ENCODE results near the gene FAM25G.
"Not testable (repeated sequence)": the region's sequence is repeated elsewhere in the genome, so short reads cannot be mapped to it uniquely, and the experiment has no call there.

The FAM25G gene

DNA sequence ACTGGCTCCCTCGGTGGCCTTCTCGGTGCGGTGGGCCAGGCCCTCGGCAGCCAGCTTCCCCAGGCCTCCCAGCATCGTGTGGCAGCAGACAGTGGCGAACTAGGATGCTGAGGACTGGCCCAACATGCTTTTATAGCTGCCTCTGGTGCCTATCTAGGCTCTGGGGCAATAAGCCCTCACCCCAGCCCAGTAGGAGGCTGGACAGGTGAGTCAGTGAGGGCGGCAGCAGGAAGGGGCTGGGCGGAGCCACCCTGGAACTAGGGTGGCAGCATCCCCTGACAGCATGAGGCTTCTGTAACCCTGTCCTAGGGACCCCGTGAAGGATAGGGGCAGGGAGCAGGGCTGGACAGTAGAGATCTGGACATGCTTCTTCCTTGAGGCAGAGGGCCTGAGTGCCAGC, at the start of gene FAM25G:
TSS of gene FAM25G (minus strand) at position 101 of the 400 bp plus-strand sequence. CDS start at position 75, 26 bp downstream.
- not testable (repeated sequence) for H3K27me3 ChIP-seq (ENCODE audit: control insufficient read depth, insufficient read depth, low read length); H3K4me1 ChIP-seq; H3K4me3 ChIP-seq (ENCODE audit: low read depth, low read length); H3K79me2 ChIP-seq; H2AFZ ChIP-seq; H3K9me3 ChIP-seq (ENCODE audit: control insufficient read depth, low read length); H3K36me3 ChIP-seq (ENCODE audit: control insufficient read depth, insufficient read depth, low read length); H3K4me2 ChIP-seq (ENCODE audit: low read length); H3K27ac ChIP-seq; H3K9ac ChIP-seq

DNA sequence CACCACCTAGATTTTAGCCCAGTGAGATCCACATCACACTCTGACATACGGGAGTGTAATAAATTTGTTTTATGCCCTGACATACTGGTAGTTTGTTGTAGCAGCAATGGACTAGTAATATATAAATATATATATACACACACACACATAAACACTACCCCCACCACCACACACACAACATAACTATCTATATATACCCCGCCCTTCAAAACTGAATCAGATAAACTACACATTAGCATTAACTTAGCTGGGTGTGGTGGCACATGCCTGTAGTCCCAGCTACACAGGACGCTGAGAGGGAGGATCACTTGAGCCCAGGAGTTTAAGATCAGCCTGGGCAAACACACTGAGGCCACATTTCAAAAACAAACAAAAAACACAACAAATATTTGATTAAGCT, 44.9 kb upstream of the FAM25G start:
- H3K9ac ChIP-seq; H3K27me3 ChIP-seq (ENCODE audit: control insufficient read depth, insufficient read depth, low read length); H3K4me1 ChIP-seq; H3K79me2 ChIP-seq; H2AFZ ChIP-seq; H3K36me3 ChIP-seq (ENCODE audit: control insufficient read depth, insufficient read depth, low read length); H3K4me3 ChIP-seq (ENCODE audit: low read depth, low read length); H3K9me3 ChIP-seq (ENCODE audit: control insufficient read depth, low read length); H3K27ac ChIP-seq; H3K4me2 ChIP-seq (ENCODE audit: low read length): not testable (repeated sequence)

DNA sequence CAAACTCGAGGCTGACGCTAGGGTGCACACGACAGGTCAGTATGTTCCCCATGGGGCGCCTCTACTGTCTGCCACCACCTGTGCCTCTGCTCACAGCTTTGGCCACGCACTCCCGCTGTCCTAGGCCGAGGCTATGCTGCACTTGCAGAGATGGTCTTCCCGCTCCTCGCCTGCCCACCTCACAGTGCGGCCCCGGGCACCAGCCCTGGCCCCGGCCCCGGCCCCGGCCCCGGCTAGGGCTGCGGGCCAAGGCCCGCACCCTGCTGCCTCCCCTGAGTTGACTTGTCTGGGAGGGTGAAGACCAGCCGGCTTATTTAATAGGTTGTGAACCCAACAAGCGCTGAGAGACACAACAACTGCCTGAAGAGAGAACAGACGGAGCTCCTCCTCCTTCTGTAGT, 32.0 kb upstream of the FAM25G start, which contains the start of gene AGAP9:
TSS of gene AGAP9 (minus strand) at position 164 of the 400 bp plus-strand sequence. CDS start at position 52, 112 bp downstream.
- H3K27ac ChIP-seq; H3K79me2 ChIP-seq; H2AFZ ChIP-seq; H3K4me3 ChIP-seq (ENCODE audit: low read depth, low read length); H3K4me2 ChIP-seq (ENCODE audit: low read length); H3K9ac ChIP-seq; H3K9me3 ChIP-seq (ENCODE audit: control insufficient read depth, low read length); H3K27me3 ChIP-seq (ENCODE audit: control insufficient read depth, insufficient read depth, low read length); H3K36me3 ChIP-seq (ENCODE audit: control insufficient read depth, insufficient read depth, low read length); H3K4me1 ChIP-seq: not testable (repeated sequence)

DNA sequence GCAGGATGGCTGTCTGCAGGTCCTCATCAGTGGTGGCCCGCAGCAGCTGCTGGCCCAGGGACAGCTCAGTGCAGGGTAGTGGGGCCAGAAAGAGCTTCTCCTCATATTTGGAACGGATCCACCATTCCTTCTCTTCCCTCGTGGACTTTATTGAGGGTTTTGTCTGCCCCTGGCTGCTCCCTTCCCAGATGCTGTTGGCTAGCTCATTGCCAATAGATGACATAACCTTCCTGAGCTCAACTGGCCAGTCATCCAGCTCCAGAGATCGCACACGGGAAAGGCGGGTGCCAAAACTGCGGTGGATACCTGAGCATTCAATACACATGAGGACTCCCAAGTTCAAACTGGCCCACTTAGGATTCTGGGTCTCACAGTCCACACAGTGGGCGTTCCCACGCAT, 10.8 kb upstream of the FAM25G start:
- H3K27ac ChIP-seq; H3K4me2 ChIP-seq (ENCODE audit: low read length); H3K79me2 ChIP-seq; H3K9ac ChIP-seq; H3K9me3 ChIP-seq (ENCODE audit: control insufficient read depth, low read length); H3K4me3 ChIP-seq (ENCODE audit: low read depth, low read length); H2AFZ ChIP-seq; H3K36me3 ChIP-seq (ENCODE audit: control insufficient read depth, insufficient read depth, low read length); H3K27me3 ChIP-seq (ENCODE audit: control insufficient read depth, insufficient read depth, low read length); H3K4me1 ChIP-seq: not testable (repeated sequence)

DNA sequence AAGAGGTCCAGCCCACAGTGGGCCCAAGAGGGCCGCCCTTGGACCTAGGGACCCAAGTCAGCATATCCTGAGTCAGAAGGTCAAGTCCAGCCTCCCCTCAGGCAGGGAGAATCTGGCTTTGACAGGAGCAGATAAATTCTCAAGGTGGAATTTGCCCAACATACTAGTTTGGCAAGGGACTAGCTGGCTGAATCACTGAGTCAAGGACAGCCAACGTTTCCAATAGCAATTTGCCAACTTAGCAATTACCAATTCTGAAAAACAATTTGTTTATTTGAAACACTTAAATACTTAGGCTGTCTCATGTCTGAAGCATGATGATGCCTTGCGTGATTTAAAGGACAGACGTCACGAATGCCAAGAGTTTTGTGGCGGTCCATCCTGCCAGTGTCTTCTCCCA, 2.7 kb upstream of the FAM25G start:
- not testable (repeated sequence) for H3K36me3 ChIP-seq (ENCODE audit: control insufficient read depth, insufficient read depth, low read length); H3K9me3 ChIP-seq (ENCODE audit: control insufficient read depth, low read length); H3K4me3 ChIP-seq (ENCODE audit: low read depth, low read length); H3K79me2 ChIP-seq; H2AFZ ChIP-seq; H3K27me3 ChIP-seq (ENCODE audit: control insufficient read depth, insufficient read depth, low read length); H3K4me2 ChIP-seq (ENCODE audit: low read length); H3K4me1 ChIP-seq; H3K27ac ChIP-seq; H3K9ac ChIP-seq

DNA sequence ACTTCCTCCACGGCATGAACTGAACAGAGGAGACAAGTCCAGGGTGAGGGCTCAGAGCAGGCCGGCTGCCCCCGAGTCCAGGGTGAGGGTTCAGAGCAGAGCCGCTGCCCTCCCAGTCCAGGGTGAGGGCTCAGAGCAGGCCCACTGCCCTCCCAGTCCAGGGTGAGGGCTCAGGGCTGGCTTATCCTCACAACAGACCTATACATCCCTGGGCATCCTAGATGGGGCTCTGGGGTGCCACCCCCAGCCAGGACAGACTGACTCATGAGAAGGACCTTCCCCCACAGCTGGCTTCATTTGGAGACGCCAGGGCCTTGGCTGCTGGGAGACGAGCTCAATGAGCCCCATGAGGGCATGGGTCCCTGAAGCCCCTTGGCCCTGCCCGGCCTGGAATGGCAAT, 1.9 kb downstream of the FAM25G start:
- H3K9ac ChIP-seq = not testable (repeated sequence)

DNA sequence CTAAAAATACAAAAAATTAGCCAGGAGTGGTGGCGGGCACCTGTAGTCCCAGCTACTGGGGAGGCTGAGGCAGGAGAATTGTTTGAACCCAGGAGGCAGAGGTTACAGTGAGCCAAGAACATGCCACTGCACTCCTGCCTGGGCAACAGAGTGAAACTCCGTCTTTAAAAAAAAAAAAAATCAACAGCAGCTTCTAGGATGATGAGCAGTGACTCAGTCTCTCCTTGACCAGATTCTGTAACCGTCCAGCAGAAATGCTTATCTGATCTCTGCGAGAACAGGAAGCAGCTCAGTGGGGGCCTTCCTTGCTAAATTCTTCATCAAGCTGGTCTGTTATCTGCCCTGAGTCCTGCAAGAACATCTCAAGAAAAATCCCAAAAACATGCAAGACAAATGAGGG, 5.6 kb downstream of the FAM25G start:
- not testable (repeated sequence) for H3K4me1 ChIP-seq; H3K9me3 ChIP-seq (ENCODE audit: control insufficient read depth, low read length); H3K4me2 ChIP-seq (ENCODE audit: low read length); H3K9ac ChIP-seq; H3K27ac ChIP-seq; H3K79me2 ChIP-seq; H2AFZ ChIP-seq; H3K27me3 ChIP-seq (ENCODE audit: control insufficient read depth, insufficient read depth, low read length); H3K4me3 ChIP-seq (ENCODE audit: low read depth, low read length); H3K36me3 ChIP-seq (ENCODE audit: control insufficient read depth, insufficient read depth, low read length)

More for the DNA sequence above, 1.9 kb downstream of the FAM25G start:
- not testable (repeated sequence) for H3K4me1 ChIP-seq; H3K9me3 ChIP-seq (ENCODE audit: control insufficient read depth, low read length); H3K79me2 ChIP-seq; H2AFZ ChIP-seq; H3K4me2 ChIP-seq (ENCODE audit: low read length); H3K27ac ChIP-seq; H3K4me3 ChIP-seq (ENCODE audit: low read depth, low read length); H3K36me3 ChIP-seq (ENCODE audit: control insufficient read depth, insufficient read depth, low read length); H3K27me3 ChIP-seq (ENCODE audit: control insufficient read depth, insufficient read depth, low read length)

DNA sequence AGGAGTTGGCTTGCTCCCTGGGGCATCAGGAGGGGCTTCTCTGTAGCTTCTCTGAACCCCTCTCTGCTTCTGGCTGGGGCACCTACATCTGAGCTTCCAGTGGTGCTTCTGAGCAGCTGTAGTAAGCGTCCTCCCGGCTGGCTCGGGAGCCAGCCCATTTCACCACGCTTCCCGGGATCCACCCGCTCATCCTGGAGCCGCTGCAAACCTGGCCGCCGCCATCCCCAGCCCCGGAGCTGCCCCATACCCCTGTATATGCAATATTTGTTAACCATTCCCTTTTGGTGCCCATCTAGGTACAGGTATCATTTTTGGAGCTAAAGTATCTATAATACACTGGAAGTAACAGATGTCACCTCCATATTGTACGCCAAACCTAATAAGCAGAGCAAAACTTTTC, 6.7 kb downstream of the FAM25G start:
- H3K36me3 ChIP-seq (ENCODE audit: control insufficient read depth, insufficient read depth, low read length); H3K27me3 ChIP-seq (ENCODE audit: control insufficient read depth, insufficient read depth, low read length); H3K9ac ChIP-seq; H3K4me1 ChIP-seq; H3K9me3 ChIP-seq (ENCODE audit: control insufficient read depth, low read length); H3K79me2 ChIP-seq; H3K27ac ChIP-seq; H3K4me2 ChIP-seq (ENCODE audit: low read length); H3K4me3 ChIP-seq (ENCODE audit: low read depth, low read length); H2AFZ ChIP-seq: not testable (repeated sequence)

DNA sequence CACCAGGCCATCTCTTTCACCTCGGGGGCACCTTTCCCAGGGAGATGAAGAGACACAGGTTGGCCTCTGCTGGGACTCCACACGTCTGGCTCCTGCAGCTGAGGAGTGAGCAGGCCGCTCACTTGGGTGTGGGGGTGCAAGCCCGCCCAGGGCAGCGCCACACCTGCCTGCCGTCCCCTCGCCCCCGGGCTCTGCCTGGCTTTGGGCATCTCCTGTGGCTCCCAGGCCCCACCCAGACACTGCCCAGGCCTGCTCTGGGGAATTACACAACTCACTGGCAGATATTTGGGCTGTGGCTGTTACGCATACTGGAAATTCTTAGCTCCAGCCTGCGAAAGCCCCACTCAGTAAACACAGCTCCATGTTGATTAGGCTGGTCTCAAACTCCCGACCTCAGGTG, 7.6 kb downstream of the FAM25G start, which contains the start of gene ANXA8:
TSS of gene ANXA8 (minus strand) at position 193 of the 400 bp plus-strand sequence. CDS start at position 11, 182 bp downstream.
- not testable (repeated sequence) for H3K79me2 ChIP-seq; H3K4me3 ChIP-seq (ENCODE audit: low read depth, low read length); H3K9ac ChIP-seq; H3K27ac ChIP-seq; H3K4me2 ChIP-seq (ENCODE audit: low read length); H3K36me3 ChIP-seq (ENCODE audit: control insufficient read depth, insufficient read depth, low read length); H3K27me3 ChIP-seq (ENCODE audit: control insufficient read depth, insufficient read depth, low read length); H2AFZ ChIP-seq; H3K9me3 ChIP-seq (ENCODE audit: control insufficient read depth, low read length); H3K4me1 ChIP-seq

DNA sequence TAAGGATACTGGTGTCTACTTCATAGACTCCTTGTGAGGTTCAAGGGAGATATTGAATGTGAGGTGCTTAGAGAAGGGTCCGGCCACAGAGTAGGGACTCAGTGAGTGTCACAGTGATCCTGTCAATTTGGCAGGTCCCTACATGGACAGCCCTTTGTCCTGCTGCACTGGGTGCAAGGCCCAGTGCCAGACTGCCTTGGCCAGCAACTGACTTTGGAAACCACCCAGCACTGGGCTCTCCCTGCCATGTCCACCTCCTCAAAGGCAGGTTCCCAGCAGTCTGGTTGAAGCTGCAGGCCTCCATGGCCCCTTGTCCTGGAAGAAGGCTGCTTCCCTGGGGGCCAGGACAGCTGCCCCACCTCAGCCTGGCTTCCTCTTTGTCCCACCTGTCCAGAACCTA, 9.1 kb downstream of the FAM25G start:
- H3K79me2 ChIP-seq; H2AFZ ChIP-seq; H3K27me3 ChIP-seq (ENCODE audit: control insufficient read depth, insufficient read depth, low read length); H3K27ac ChIP-seq; H3K4me3 ChIP-seq (ENCODE audit: low read depth, low read length); H3K9me3 ChIP-seq (ENCODE audit: control insufficient read depth, low read length); H3K4me2 ChIP-seq (ENCODE audit: low read length); H3K4me1 ChIP-seq; H3K9ac ChIP-seq; H3K36me3 ChIP-seq (ENCODE audit: control insufficient read depth, insufficient read depth, low read length): not testable (repeated sequence)

DNA sequence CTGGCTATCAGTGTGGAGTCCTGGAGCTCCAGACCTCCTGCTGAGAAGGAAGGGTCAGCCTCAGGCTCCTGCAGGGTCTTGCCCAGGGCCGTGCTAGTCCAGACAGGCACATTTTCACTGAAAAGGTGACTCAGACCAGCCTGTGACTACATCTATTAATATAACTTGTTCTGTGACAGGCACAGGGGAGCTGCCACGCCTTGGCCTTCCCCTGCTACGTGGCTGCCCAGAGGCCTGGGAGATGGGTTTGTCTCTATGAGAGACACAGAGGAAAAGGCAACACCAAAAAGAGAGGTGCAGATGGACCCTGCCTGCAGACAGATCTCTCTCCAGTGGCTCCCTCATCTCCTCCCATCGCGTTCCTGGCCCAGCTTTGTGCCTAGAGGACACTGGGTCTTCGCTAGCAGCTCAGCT, 9.7 kb downstream of the FAM25G start:
- H2AFZ ChIP-seq; H3K36me3 ChIP-seq (ENCODE audit: control insufficient read depth, insufficient read depth, low read length); H3K79me2 ChIP-seq; H3K9ac ChIP-seq; H3K27ac ChIP-seq; H3K9me3 ChIP-seq (ENCODE audit: control insufficient read depth, low read length); H3K4me1 ChIP-seq; H3K4me3 ChIP-seq (ENCODE audit: low read depth, low read length); H3K4me2 ChIP-seq (ENCODE audit: low read length); H3K27me3 ChIP-seq (ENCODE audit: control insufficient read depth, insufficient read depth, low read length): not testable (repeated sequence)
